ENCODE measurements around the gene CDKN3.

DNA sequence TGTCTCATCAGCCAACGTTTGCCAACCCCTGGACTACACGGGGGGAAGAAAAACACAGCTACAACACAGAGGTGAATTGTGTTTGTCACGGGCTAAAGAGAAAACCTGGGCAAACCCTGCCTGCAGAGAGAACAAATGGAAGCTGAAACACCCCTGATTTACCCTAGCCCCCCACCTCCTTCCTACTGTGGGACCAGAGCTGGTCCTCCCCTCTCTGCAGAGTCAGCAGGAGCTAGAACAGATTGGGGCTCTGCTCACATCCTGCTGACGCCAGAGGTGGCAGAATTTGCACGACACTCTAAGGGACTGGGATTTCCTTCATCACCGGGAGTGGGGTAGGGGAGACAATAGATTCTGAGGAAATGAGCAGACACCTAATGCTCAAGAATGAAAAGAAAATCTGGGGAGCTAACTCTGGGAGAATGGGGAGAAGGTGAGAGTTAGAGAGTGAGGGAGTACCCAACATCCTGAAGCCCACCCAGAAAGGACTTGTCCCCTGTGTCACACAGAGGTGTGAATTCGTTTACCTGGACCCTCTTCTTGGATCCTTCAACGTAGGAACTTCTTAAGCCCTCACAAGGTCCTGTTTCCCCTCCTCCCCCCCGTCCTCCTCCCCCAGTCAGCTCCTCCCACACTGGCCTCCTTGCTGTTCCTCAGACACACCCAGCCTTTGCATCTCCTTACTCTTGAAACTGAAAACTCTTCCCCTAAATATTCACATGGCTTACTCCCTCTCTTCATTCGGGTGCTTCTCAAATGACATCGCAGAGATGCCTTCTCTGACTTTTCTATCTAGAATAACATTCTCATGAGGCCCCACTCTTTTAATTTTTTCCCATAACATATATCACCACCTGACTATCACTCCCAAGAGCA is 26.2 kb upstream of the CDKN3 start:
- TF ChIP-seq POLR2AphosphoS5 (IDR thresholded peaks at IDR 0.05; ENCODE audit: borderline replicate concordance, low read depth, low read length): no peak
- no peak for TF ChIP-seq EZH2 (IDR thresholded peaks at IDR 0.05)

Data from SK-N-MC (cell line).